ENCODE results near the gene RASGRP3. TPM values are rescaled to one million over a fixed set of nuclear protein-coding genes. Genes with fewer than 3 reads are reported as not detected.

Gene RASGRP3
- polyA plus RNA-seq, 1 of the 3 experiments (the other 2 are of a cell fraction), result 72.5 TPM

DNA sequence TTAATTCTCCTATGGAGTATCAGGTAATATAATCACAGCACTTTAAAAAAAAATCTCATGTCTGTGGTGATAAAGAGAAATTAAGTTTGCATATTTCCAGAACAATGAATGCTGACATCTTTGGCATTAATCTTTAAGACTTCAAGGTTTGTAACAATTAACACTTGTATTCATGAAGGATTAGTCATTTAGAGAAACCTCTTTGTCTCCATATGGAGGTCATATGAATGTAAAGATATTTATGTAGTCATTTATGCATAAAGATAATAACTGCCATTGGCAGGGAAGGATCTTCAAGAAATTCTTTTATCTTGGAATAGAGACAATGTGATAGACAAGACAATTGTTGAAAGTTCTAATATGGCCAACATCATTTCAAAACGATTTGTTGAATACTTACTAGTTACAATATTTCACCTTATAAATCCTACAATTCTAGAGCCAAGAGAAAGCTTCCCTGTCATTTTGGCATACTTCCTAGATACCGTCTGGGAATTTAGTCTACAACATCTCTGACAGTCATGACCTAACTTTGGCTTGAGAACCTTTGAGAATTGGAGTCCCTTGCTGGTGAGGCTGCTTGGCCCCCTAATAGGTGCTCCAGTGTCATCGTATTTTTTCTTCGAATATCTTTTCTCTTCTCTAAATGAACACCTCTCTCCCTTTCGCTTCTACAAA, 33.6 kb downstream of the RASGRP3 start:
- peak overlapping the region; percentile 36; the same call in 1 of the 2 replicates for H2AFZ ChIP-seq (ENCODE audit: low read depth)
- H3K4me1 ChIP-seq (ENCODE audit: control insufficient read depth in 1 of 2, insufficient read depth in 2 of 2, low read depth in 1 of 2, low read length in 1 of 2), result peaks cover 0 to 4% of the 10 kb centered on the region in 2 experiments; a peak in 1 of 4 replicates
- no peak overlapping the region; the same call in 1 of the 2 replicates for H3K9ac ChIP-seq
- no peaks in the 10 kb centered on the region for H4K20me1 ChIP-seq (ENCODE audit: insufficient read depth)
- H3K4me2 ChIP-seq, result peak overlapping the region; percentile 32
- H3K27ac ChIP-seq (ENCODE audit: low read depth in 2 of 2, low read length in 1 of 2), result peak overlapping the region in 1 of 2 experiments; percentile 21; a peak in 2 of 4 replicates
- H3K79me2 ChIP-seq (ENCODE audit: insufficient read depth), result no peaks in the 10 kb centered on the region
- H3K4me3 ChIP-seq (ENCODE audit: low read depth in 2 of 2, low read length in 1 of 2), result no peak overlapping the region
- CTCF ChIA-PET, result no interaction called here
- DNase-seq, result no peak
- POLR2A ChIA-PET, result no interaction called here
- H3K36me3 ChIP-seq (replicated peaks in 1 of 2; ENCODE audit: control insufficient read depth in 1 of 2, insufficient read depth in 2 of 2, low read length in 1 of 2), result peaks cover 0 to 1% of the 10 kb centered on the region in 2 experiments
- WGBS (ENCODE audit: low lambda C conversion rate), result 19% methylated on average over 5 of the region's 5 CpGs
- no peaks in the 10 kb centered on the region for H3K27me3 ChIP-seq (ENCODE audit: insufficient read depth)
- H3K9me2 ChIP-seq, result no peaks in the 10 kb centered on the region
- H3F3A ChIP-seq (replicated peaks; ENCODE audit: insufficient read depth), result no peaks in the 10 kb centered on the region
- TF ChIP-seq GATA2 (CRISPR knock-in tag; IDR thresholded peaks at IDR 0.05) (no peak), TAF1 (IDR thresholded peaks at IDR 0.05; ENCODE audit: borderline replicate concordance, low read depth, low read length) (no peak)
- H3K9me3 ChIP-seq, result no peaks in the 10 kb centered on the region

GRCh38 chr2:33510586-33510968, 34.1 kb downstream of the RASGRP3 start:
- Histone ChIP-seq H3K9ac (no peak overlapping the region; the same call in 1 of the 2 replicates), H3K4me2 (peak overlapping the region; percentile 32), H3K27me3 (ENCODE audit: insufficient read depth) (no peaks in the 10 kb centered on the region), H3K4me1 (ENCODE audit: control insufficient read depth in 1 of 2, insufficient read depth in 2 of 2, low read depth in 1 of 2, low read length in 1 of 2) (peaks cover 0 to 4% of the 10 kb centered on the region in 2 experiments; a peak in 1 of 4 replicates), H3F3A (replicated peaks; ENCODE audit: insufficient read depth) (no peaks in the 10 kb centered on the region), H3K36me3 (replicated peaks in 1 of 2; ENCODE audit: control insufficient read depth in 1 of 2, insufficient read depth in 2 of 2, low read length in 1 of 2) (peaks cover 0 to 6% of the 10 kb centered on the region in 2 experiments), H4K20me1 (ENCODE audit: insufficient read depth) (no peaks in the 10 kb centered on the region), H3K9me2 (no peaks in the 10 kb centered on the region), H3K27ac (ENCODE audit: low read depth in 2 of 2, low read length in 1 of 2) (peak overlapping the region in 1 of 2 experiments; percentile 21; a peak in 2 of 4 replicates), H2AFZ (ENCODE audit: low read depth) (no peak overlapping the region; the same call in 1 of the 2 replicates), H3K79me2 (ENCODE audit: insufficient read depth) (no peaks in the 10 kb centered on the region), H3K9me3 (no peaks in the 10 kb centered on the region), H3K4me3 (ENCODE audit: low read depth in 2 of 2, low read length in 1 of 2) (no peak overlapping the region)
- CTCF ChIA-PET, result no interaction called here
- no peak for TF ChIP-seq ELF1 (IDR thresholded peaks at IDR 0.05)
- TF ChIP-seq YY1 (IDR thresholded peaks at IDR 0.05; ENCODE audit: low read depth), result no peak
- no peak for TF ChIP-seq EP300 (IDR thresholded peaks at IDR 0.05; ENCODE audit: borderline replicate concordance in 1 of 2, low read depth in 1 of 2, low read length in 1 of 2)
- TF ChIP-seq USF1 (IDR thresholded peaks at IDR 0.05; ENCODE audit: borderline replicate concordance, low read depth), result no peak
- TF ChIP-seq NFIC (IDR thresholded peaks at IDR 0.05; ENCODE audit: borderline replicate concordance), result no peak
- WGBS (ENCODE audit: low lambda C conversion rate), result 22% methylated on average over 4 of the region's 4 CpGs
- no peak for DNase-seq
- POLR2A ChIA-PET, result no interaction called here

DNA sequence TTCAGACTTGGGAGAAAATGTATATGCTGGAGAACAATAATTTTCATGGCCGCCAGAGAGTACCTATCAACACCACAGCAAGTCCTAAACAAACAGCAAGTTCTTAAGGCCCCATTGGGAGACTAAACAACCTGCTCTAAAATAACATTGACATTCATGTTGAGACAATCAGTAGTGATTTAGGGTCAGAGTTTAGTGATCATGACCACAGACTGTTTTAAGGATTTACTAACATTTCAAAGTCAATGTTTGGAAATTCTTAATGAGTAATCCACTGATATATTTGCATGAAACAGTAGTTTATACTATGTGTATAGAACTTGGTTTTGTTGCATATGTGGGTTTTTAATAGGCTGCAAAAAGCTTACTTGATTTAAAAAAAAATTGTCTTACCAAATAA, 34.7 kb downstream of the RASGRP3 start:
- Histone ChIP-seq H3K27me3 (ENCODE audit: insufficient read depth) (no peaks in the 10 kb centered on the region), H3K4me1 (ENCODE audit: control insufficient read depth in 1 of 2, insufficient read depth in 2 of 2, low read depth in 1 of 2, low read length in 1 of 2) (peaks cover 0 to 4% of the 10 kb centered on the region in 2 experiments; a peak in 1 of 4 replicates), H4K20me1 (ENCODE audit: insufficient read depth) (no peaks in the 10 kb centered on the region), H3K4me2 (no peak overlapping the region), H3K9me3 (no peaks in the 10 kb centered on the region), H2AFZ (ENCODE audit: low read depth) (no peak overlapping the region), H3F3A (replicated peaks; ENCODE audit: insufficient read depth) (no peaks in the 10 kb centered on the region), H3K79me2 (ENCODE audit: insufficient read depth) (no peaks in the 10 kb centered on the region), H3K9me2 (no peaks in the 10 kb centered on the region), H3K36me3 (replicated peaks in 1 of 2; ENCODE audit: control insufficient read depth in 1 of 2, insufficient read depth in 2 of 2, low read length in 1 of 2) (peaks cover 0 to 6% of the 10 kb centered on the region in 2 experiments), H3K4me3 (ENCODE audit: low read depth in 2 of 2, low read length in 1 of 2) (no peak overlapping the region), H3K27ac (ENCODE audit: low read depth in 2 of 2, low read length in 1 of 2) (0 out of 4 replicates have a peak overlapping the region, but pooled peaks of 1 of the 2 experiments have one; percentile 21), H3K9ac (no peak overlapping the region)
- POLR2A ChIA-PET, result no interaction called here
- CTCF ChIA-PET, result no interaction called here
- 69% methylated on average over 1 of the region's 1 CpG for WGBS (ENCODE audit: low lambda C conversion rate)
- no peak for TF ChIP-seq GABPA (IDR thresholded peaks at IDR 0.05; ENCODE audit: low read depth)
- DNase-seq, result no peak

All from SK-N-SH (cell line).